HG03103 (cell line): ENCODE results near the gene NABP1.
A peak's percentile ranks its signal among the peaks of the same experiment; 100 is the strongest.
"Not testable (repeated sequence)": the region's sequence is repeated elsewhere in the genome, so short reads cannot be mapped to it uniquely, and the experiment has no call there.

Source experiments
- ATAC-seq: cut with Tn5 transposase; IDR thresholded peaks from one replicate; pipeline ENCODE4 v1.9.1; 2021; ENCODE audit warnings: low read depth; ENCODE audit not compliant: unreplicated experiment

NABP1 gene

GRCh38 chr2:191677646-191678436, at the start of gene NABP1:
Gene NABP1 (plus strand): TSS chr2:191678136. CDS start chr2:191678615, 479 bp downstream.
- peak; percentile 53 for ATAC-seq

- ATAC-seq = no peak
These were observed 48.9 kb upstream of the NABP1 start for GRCh38 chr2:191629001-191629453.

GRCh38 chr2:191629976-191630712, 47.8 kb upstream of the NABP1 start:
- ATAC-seq = no peak

- ATAC-seq = no peak
These were observed 46.2 kb upstream of the NABP1 start for GRCh38 chr2:191631754-191632153.

GRCh38 chr2:191632426-191632825, 45.5 kb upstream of the NABP1 start:
- ATAC-seq = no peak

GRCh38 chr2:191634791-191635190, 43.1 kb upstream of the NABP1 start:
- ATAC-seq = no peak

- peak; percentile 91 for ATAC-seq
These were observed 42.4 kb upstream of the NABP1 start for GRCh38 chr2:191635333-191636234.

- ATAC-seq = no peak
These were observed 41.7 kb upstream of the NABP1 start for GRCh38 chr2:191636235-191636543.

GRCh38 chr2:191636586-191636985, 41.4 kb upstream of the NABP1 start:
- no peak for ATAC-seq

- peak; percentile 65 for ATAC-seq
These were observed 40.5 kb upstream of the NABP1 start for GRCh38 chr2:191637182-191638078.

GRCh38 chr2:191638079-191638801, 39.7 kb upstream of the NABP1 start:
- peak; percentile 5 for ATAC-seq

- no peak for ATAC-seq
These were observed 39.1 kb upstream of the NABP1 start for GRCh38 chr2:191638802-191639172.

- ATAC-seq = no peak
These were observed 36.3 kb upstream of the NABP1 start for GRCh38 chr2:191641609-191642008.

GRCh38 chr2:191642541-191642940, 35.4 kb upstream of the NABP1 start:
- no peak for ATAC-seq

- ATAC-seq = no peak
These were observed 34.5 kb upstream of the NABP1 start for GRCh38 chr2:191643429-191643828.

GRCh38 chr2:191644613-191645012, 33.3 kb upstream of the NABP1 start:
- not testable (repeated sequence) for ATAC-seq

GRCh38 chr2:191645032-191645431, 32.9 kb upstream of the NABP1 start:
- no peak for ATAC-seq

GRCh38 chr2:191645434-191646162, 32.3 kb upstream of the NABP1 start:
- no peak for ATAC-seq
